GM18511 (cell line): ENCODE measurements around the gene CCDC57.
"Not testable (repeated sequence)": the region's sequence is repeated elsewhere in the genome, so short reads cannot be mapped to it uniquely, and the experiment has no call there.

Experiments
- ATAC-seq: cut with Tn5 transposase; IDR thresholded peaks from one replicate; pipeline ENCODE4 v1.9.1; 2021; ENCODE audit warnings: mild to moderate bottlenecking, moderate library complexity; ENCODE audit not compliant: unreplicated experiment

The CCDC57 gene

GRCh38 chr17:82226146-82226808 is 13.6 kb upstream of the CCDC57 start:
- ATAC-seq: no peak

DNA sequence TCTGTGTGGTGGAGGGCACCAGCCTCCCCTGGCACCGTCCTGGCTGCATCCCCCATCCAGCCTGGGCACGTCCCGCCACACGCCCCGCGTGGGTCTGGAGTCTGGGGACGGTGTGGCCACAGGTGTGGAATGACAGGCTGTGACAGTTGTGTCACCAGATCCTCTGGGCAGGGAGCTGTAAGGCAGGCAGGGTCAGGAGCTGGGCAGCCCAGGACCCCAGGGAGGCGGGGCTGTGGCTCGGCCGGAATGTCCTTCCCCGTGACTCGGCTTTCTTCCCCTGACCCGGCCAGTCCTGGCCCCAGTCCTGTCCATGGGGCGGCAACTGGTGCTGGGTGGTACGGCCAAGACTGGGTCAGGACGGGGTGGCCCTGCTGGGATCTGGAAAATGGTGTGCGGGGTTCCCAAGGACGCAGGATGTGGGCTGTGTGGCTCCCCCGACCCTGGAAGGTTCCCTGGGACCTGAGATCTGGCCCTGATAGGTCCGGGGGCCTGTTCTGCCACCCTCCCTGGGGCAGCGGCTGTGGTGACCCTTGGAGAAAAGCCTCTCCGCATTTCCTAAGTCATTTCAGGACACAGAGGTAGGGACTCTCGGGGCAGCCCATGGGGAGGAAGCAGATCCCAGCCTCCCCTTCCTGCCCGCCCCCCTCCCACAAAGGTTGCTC is 12.9 kb upstream of the CCDC57 start:
- ATAC-seq: no peak

- ATAC-seq: no peak
Measured at GRCh38 chr17:82224666-82225065, 12.0 kb upstream of the CCDC57 start.

- no peak for ATAC-seq
Measured at GRCh38 chr17:82223517-82223916, 10.9 kb upstream of the CCDC57 start.

DNA sequence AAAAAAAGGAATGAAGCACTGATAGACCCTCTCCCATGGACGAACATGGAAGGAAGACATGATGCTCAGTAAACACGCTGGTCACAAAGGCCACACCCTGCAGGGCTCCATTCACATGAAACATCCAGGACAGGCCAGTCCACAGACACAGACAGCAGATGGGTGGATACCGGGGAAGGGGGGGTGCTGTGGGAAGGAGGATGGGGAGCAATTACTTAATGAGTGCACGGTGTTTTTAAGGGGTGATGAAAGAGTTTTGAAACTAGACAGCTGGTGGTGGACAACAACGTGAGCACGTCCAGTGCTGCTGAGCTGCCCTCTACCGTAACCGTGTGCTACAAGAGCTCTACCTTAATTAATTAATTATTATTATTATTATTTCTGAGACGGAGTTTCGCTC is 10.2 kb upstream of the CCDC57 start:
- no peak for ATAC-seq

DNA sequence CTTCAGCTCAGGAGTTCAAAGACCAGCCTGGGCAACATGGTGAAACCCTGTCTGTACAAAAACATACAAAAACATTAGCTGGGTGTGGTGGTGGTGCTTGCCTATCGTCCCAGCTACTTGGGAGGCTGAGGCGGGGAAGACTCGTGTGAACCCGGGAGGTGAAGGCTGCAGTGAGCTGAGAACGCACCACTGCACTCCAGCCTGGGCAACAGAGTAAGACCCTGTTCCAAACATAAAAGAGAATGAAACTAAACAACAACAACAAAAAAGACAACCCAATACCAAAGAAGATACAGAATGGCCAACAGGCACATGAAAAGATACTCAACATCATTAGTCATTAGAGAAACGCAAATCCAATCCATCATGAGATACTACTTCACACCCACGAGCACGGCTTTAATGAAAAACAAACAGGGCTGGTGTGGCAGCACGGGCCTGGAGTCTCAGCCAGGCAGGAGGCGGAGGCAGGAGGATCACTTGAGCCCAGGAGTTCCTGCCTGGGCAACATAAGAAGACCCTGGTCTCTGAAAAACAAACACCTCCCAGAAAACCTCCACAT is 8.8 kb upstream of the CCDC57 start:
- ATAC-seq: no peak

DNA sequence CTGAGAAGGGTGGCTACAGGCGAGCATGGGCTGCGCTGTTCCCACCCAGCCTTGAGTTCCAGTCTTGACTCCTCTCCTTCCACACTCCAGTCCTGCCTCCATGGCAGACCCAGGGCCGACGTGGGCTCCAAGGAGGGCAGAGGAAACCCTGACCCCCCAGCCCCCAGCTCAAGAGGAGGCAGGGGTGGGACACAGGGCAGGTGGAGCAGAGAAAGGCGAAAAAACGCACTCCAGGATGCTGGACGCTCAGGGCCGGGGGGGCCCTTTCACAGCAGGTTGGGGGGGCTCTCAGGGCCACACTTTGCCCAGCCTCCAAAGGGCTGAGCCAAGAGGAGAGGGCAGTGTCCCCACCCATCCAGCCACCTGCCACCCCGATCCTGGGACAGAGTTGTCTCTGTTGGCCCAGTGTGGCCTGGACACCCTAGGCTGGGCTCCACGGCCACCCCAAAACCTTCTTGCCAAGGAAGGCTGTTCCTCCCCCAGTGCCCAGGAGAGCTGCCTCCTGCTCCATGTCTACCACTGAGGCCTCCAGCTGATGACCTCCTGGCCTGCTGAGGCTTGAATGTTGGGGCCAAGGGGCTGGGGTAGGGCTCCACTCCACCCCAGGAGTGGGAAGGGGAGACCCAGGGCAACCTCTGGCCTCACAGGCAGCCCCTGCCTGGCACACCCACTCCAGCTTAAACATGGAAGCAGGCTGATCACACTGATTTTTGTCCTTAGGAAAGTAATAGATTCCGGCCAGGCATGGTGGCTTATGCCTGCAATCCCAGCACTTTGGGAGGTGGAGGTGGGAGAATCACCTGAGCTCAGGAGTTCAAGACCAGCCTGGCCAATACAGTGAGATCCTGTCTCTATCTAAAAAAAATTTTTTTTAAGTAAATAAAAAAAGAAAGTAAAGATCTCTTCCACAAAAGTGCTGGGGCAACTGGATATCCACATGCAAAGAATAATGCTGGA is 7.4 kb upstream of the CCDC57 start:
- ATAC-seq: no peak

- ATAC-seq: no peak
Measured at GRCh38 chr17:82219083-82219482, 6.4 kb upstream of the CCDC57 start.

GRCh38 chr17:82218349-82219075 is 5.9 kb upstream of the CCDC57 start:
- no peak for ATAC-seq

GRCh38 chr17:82217530-82218204 is 5.0 kb upstream of the CCDC57 start:
- no peak for ATAC-seq

GRCh38 chr17:82217120-82217529 is 4.5 kb upstream of the CCDC57 start:
- ATAC-seq: no peak

GRCh38 chr17:82216301-82217119 is 3.9 kb upstream of the CCDC57 start:
- peak; percentile 41 for ATAC-seq

GRCh38 chr17:82215972-82216300 is 3.3 kb upstream of the CCDC57 start:
- no peak for ATAC-seq

DNA sequence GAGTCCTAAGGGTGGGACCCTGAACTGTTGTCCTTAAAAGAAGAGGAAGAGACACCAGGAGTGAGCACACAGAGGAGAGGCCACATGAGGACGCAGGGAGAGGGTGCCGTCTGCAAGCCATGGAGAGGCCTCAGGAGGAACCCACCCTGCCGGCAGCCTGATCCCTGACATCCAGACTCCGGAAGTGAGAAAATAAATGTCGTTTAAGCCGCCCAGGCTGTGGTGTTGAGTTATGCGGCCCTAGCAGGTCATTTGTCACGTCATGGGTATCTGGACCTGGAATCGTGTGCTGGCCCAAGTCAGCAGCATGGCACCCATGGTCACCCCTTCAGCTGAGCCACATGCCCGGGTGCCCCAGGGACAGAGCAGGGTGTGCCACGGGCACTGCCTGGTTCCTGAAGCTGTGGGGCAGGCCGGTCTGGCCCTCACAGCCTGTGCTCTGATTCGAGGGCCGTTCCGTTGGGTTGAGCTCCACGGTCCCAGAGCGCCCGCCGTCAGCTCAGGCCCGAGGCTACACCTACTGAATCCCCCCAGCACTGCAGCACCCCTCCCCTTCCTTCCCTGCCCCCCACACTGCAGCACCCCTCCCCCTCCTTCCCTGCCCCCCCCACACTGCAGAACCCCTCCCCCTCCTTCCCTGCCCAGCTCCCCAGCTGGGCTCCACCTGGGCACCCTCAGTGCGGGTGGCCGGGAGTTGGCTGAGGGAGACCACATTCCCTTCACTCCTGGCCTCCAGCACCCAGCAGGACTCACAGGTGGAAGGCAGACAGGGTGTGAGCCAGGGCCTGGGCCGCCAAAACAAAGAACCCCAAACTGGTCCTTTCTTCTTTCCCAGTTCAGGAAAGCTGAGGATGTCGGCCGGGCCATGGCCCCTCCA is 2.7 kb upstream of the CCDC57 start:
- ATAC-seq: no peak

DNA sequence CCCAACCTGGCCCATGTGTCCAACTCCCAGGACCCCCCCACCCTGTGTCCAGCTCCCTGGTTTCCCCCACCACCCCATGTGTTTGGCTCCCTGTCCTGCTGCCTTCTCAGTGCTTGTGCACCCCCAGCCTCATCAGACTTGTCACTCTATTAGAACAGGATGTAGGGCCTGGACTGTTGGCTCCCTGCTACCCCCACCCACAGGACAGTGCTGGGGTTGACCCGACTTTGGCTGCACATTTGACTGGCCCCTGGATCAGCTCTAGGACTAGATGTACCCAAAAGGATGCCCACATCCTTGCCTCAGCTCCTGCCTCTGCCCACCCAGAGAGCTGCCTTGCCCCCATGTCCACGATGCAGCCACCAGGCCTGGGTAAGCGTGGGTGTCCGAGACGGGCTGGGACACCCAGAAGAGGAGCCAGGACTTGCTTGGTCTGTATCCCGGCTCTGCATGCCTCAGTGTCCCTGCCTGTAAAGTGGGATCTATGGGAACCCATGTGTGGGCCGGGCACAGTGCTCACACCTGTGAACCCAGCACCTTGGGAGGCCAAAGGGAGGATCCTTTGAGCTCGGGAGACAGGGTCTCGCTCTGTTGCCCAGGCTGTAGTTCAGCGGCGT is 1.5 kb upstream of the CCDC57 start:
- no peak for ATAC-seq

DNA sequence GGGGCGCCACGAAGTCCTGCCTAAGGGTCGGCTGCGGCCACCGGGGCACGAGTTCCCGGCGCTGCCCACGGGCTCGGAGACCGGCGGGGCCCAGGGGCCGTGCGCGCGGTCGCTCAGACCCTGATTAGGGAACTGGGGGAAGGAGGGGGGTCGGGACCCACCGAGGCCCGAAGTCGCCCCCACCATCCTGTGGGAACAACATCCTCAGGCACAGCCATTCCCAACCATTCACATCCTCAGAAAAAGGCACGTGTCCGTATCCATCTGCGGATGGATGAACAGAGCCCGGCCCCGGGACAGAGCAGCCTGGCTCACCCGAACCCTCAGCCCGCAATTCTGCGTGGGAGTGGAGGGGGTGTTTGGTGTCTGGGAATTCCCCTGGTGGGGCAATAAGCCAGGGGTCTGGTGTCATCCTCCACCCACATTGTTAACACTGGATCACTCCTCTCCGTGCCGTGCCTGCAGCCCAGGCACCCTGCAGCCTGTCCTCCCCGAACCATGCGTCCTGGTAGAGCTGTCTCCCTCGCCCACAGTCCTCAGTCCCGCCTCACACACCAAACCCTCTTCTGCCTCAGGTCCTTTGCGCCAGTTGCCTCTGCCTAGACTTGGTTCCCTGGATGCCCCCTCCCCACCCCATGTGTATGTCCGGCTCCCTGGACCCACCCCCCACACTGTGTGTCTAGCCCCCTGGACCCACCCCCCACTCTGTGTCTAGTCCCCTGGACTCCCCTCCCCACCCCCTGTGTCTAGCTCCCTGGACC is 789 bp upstream of the CCDC57 start:
- ATAC-seq: peak; percentile 4

DNA sequence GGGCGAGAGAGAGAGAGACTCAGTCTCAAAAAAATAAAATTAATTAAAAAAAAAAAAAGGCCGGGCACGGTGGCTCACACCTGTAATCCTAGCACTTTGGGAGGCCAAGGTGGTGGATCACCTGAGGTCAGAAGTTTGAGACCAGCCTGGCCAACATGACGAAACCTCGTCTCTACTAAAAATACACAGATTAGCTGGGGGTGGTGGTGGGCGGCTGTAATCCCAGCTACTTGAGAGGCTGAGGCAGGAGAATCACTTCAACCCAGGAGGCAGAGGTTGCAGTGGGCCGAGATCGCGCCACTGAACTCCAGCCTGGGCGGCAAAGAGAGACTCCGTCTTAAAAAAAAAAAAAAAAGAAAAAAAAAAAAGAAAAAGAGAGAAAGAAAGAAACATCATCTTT is 2.0 kb downstream of the CCDC57 start:
- ATAC-seq: not testable (repeated sequence)
